Activated CD4-positive, alpha-beta T cell treated with anti-CD3 and anti-CD28 coated beads for 36 hours (primary cell): ENCODE measurements around the gene LRRC59. TPM values are rescaled to one million over a fixed set of nuclear protein-coding genes. Genes with fewer than 3 reads are reported as not detected.
"Not testable (repeated sequence)": the region's sequence is repeated elsewhere in the genome, so short reads cannot be mapped to it uniquely, and the experiment has no call there.

Experiments
- ATAC-seq: fragments of 200-7000 bp; cut with Tn5 transposase; one replicate; pipeline ENCODE4 v1.10.0; 2021; ENCODE audit warnings: mild to moderate bottlenecking, moderate library complexity
- CTCF ChIA-PET: fragments of 350-600 bp; sonication (Branson Sonifier 250); formaldehyde crosslinking; loops from one replicate; lab custom pipeline; 2021; ENCODE audit warnings: antibody characterized with exemption; lab: Charles Lee
- POLR2A ChIA-PET: fragments of 350-600 bp; sonication (Branson Sonifier 250); formaldehyde crosslinking; loops from one replicate; lab custom pipeline; 2021; ENCODE audit warnings: antibody characterized with exemption, inconsistent platforms; lab: Charles Lee
- DNase-seq: peaks from one replicate; pipeline ENCODE4 v3.0.0-alpha.2; 2020
- H3K27ac Mint-ChIP-seq: one replicate; pipeline ENCODE4 v1.8.0; 2021; ENCODE audit warnings: mixed read lengths
- H3K27me3 Mint-ChIP-seq: one replicate; pipeline ENCODE4 v1.8.0; 2021; ENCODE audit warnings: mixed read lengths
- H3K36me3 Mint-ChIP-seq: one replicate; pipeline ENCODE4 v1.8.0; 2021; ENCODE audit warnings: low read depth, mixed read lengths
- H3K4me1 Mint-ChIP-seq: one replicate; pipeline ENCODE4 v1.8.0; 2021; ENCODE audit warnings: mixed read lengths
- H3K4me3 Mint-ChIP-seq: one replicate; pipeline ENCODE4 v1.8.0; 2021; ENCODE audit warnings: mild to moderate bottlenecking, moderate library complexity, mixed read lengths
- H3K9me3 Mint-ChIP-seq: one replicate; pipeline ENCODE4 v1.8.0; 2021; ENCODE audit warnings: low read depth, mixed read lengths
- intact Hi-C, 2 experiments: fragments of 100-400 bp; cut with DNase I in 1 of 2; cut with micrococcal nuclease in 1 of 2; formaldehyde crosslinking; loops; one replicate each; pipeline versions ENCODE4 v1.14.2 to v1.15.1; 2022 to 2024; cut with DNase I, micrococcal nuclease
- total RNA-seq, 2 experiments: library from RNA; stranded (reverse); gene quantifications; one replicate each; pipeline ENCODE4 v1.2.3, GENCODE V29; 2021

The LRRC59 gene
- total RNA-seq, 2 experiments from 2014 or later, result 74.4 to 82.7 TPM

DNA sequence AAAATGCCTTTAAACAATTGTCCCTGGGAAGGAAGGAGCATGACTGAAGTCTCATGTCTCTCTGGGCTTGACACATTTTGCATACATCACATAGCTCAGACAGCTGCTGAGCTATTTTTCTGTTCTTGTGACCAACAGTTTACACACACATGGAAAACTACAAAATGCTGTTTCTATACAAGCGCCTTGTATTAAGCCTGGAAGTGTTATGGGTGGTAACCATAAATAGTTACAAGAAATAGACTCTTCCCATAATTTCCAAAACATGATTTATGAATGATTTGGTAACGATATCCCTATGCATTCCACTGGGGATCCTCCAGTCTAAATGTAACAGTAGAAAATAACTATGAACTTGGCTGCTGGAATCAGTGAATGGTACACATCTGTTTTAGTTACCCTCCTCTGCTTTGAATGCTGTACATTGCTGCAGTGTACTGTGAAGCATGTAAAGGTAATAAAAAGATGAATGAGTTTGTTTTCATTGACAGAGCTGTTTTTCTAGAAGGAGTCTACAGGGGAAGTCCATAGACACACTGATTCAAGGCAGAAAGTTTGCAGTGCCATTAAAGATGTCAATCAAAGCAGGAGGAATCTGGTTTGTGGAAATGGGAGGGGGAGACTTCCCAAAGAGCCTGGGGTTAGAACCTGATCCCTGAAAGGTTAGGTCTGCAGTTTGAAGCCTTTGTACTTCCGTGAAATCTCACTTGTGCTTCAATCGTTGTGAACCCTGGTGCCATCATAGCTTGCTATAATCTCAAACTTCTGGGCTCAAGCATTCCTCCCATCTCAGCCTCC, 33.7 kb upstream of the LRRC59 start:
- H3K27ac Mint-ChIP-seq, result no peak overlapping the region
- CTCF ChIA-PET, result interaction anchor here (0.6 to 2.0 kb wide), 5 partner anchors 15 to 376 kb away, joined by 3 to 6 read pairs (median 4); partner anchors contain the start of gene LRRC59
- H3K36me3 Mint-ChIP-seq, result no peaks in the 10 kb centered on the region
- H3K4me3 Mint-ChIP-seq, result no peak overlapping the region
- ATAC-seq (no peak), DNase-seq (no peak)
- H3K4me1 Mint-ChIP-seq, result peaks cover 14% of the 10 kb centered on the region
- intact Hi-C loops, result no loop called here
- H3K27me3 Mint-ChIP-seq, result no peaks in the 10 kb centered on the region
- POLR2A ChIA-PET, result no interaction called here
- H3K9me3 Mint-ChIP-seq, result no peaks in the 10 kb centered on the region

DNA sequence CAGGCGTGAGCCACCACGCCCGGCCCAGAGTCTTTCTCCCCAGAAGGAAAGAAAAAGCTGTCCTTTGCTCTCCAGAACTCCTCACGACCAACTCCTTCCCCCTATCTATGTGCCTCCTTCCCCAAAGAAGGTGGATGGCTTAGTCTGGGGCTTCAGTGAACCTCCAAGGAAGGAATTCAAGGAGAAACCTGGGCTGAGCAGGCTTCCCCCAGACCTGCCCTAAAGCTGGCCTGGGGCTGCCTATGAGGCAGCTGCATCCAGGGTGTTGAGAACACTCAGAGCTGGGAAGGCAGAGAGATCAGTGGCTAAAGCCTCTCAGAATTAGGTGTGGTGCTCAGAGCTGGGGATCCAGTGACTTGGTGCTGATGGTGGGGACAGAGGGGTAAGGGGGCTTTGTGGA, 32.5 kb upstream of the LRRC59 start:
- DNase-seq, result no peak
- Mint-ChIP-seq H3K4me3 (no peak overlapping the region), H3K27me3 (no peaks in the 10 kb centered on the region), H3K27ac (no peak overlapping the region), H3K4me1 (peaks cover 20% of the 10 kb centered on the region), H3K9me3 (no peaks in the 10 kb centered on the region), H3K36me3 (no peaks in the 10 kb centered on the region)
- ATAC-seq, result no peak
- intact Hi-C loops, result no loop called here
- POLR2A ChIA-PET, result interaction anchor here (0.6 kb wide), 1 partner anchor 52 kb away, joined by 3 read pairs; no protein-coding TSS in a partner anchor
- CTCF ChIA-PET, result interaction anchor here (0.7 to 1.3 kb wide), 3 partner anchors 14 to 453 kb away, joined by 3 to 4 read pairs (median 3); no protein-coding TSS in a partner anchor

DNA sequence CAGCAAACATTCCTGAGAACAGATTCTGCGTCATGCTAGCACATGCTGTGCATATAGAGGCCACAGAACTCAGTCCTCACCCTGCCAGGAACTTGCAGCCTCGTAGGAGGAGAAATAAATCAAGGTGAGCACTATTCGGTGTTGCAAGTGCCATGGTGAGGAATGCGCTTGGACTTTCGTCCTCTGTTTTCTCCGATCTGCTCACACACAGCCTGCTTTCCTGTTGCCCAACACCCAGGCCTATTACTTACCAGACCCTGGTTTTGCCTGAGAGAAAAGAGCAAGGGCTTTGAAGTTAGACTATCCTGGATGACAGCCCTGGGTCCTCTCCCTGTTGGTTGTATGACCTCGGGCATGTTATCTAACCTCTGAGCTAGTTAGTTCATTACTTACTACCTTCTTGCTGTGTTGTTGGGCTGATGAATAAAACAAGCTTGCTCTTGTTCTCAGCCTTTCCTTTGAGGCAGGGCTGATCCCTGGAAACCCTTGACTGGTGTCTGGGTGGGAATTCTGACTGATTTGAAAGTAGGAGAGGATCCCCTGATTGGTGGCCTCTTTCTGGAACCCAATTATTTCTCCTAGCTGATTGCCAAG, 31.6 kb upstream of the LRRC59 start:
- POLR2A ChIA-PET, result no interaction called here
- intact Hi-C loops, result no loop called here
- Mint-ChIP-seq H3K36me3 (no peaks in the 10 kb centered on the region), H3K9me3 (no peaks in the 10 kb centered on the region), H3K4me3 (no peak overlapping the region), H3K4me1 (peaks cover 20% of the 10 kb centered on the region), H3K27me3 (no peaks in the 10 kb centered on the region), H3K27ac (no peak overlapping the region)
- ATAC-seq (no peak), DNase-seq (no peak)
- CTCF ChIA-PET, result interaction anchor here (0.6 to 4.1 kb wide), 3 partner anchors 32 to 454 kb away, joined by 3 to 22 read pairs (median 3); partner anchors contain the start of gene LRRC59

DNA sequence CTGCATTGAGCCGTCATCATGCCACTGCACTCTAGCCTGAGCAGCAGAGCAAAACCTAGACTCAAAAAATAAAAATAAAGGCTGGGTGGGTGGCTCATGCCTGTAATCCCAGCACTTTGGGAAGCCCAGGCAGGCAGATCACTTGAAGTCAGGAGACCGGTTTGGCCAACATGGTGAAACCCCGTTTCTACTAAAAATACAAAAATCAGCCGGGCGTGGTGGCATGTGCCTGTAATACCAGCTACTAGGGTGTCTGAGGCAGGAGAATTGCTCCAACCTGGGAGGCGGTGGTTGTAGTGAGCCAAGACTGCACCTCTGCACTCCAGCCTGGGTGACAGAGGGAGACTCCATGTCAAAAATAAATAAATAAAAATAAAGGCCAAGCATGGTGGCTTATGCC, 30.8 kb upstream of the LRRC59 start:
- H3K36me3 Mint-ChIP-seq, ATAC-seq, H3K4me3 Mint-ChIP-seq, H3K9me3 Mint-ChIP-seq, intact Hi-C loops, H3K27me3 Mint-ChIP-seq, DNase-seq, H3K27ac Mint-ChIP-seq: not testable (repeated sequence)
- peaks cover 20% of the 10 kb centered on the region for H3K4me1 Mint-ChIP-seq
- POLR2A ChIA-PET, result interaction anchor here (0.7 kb wide), 1 partner anchor 132 kb away, joined by 3 read pairs; no protein-coding TSS in a partner anchor
- CTCF ChIA-PET, result interaction anchor here (0.6 to 4.1 kb wide), 2 partner anchors 31 to 39 kb away, joined by 3 to 22 read pairs; partner anchors contain the start of gene LRRC59

DNA sequence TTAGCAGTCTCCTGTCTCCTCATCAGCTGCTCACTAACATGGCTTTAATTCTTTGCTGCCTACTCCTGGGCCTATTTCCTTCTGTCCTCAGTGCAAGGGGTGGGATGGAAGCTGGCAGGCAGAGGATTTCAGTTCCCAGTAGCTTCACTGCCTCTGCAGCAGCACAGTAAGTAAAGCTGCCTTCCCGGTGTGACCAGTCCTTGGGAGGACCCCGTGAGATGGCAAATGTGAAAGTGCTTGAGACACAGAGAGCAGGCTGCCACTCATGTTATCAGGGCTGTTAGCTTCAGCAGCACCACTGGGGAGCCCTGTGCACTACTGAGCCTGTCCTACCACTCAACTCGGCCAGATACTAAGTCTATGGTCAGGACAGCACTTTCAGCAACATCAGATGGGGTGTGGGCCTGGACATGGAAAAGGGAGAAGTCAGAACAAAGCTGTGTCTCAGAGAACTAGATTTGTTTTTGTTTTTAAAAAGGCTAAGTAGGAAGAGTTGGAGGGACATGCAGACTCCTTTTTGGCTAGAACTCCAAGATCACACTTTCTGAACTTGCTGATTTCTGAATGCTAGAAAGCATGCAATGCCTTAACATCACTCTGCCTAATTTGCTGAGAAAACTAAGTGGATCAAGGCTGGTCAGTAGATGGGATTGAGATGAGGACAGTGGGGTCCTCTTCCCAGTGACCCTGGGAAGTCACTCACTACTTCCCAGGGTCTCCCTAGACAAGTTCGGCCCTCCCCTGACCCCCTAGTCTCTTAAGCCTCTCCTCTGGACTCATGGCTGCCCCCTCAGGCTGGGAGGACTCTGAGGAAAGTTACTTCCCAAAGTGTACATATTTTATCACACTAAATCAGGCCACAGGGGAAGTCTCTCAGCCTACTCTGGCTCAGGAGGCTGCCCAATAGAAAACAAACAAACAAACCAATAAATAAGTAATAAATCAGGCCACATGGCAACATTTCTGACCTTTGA, 29.8 kb upstream of the LRRC59 start:
- no peaks in the 10 kb centered on the region for H3K27me3 Mint-ChIP-seq
- ChIA-PET CTCF (interaction anchor here (0.6 to 4.1 kb wide), 6 partner anchors 9 to 741 kb away, joined by 3 to 22 read pairs (median 4); partner anchors contain the start of genes COL1A1 and LRRC59), POLR2A (interaction anchor here (0.6 to 0.7 kb wide), 2 partner anchors 84 to 133 kb away, joined by 3 to 8 read pairs; no protein-coding TSS in a partner anchor)
- DNase-seq, result peak; percentile 46
- no peaks in the 10 kb centered on the region for H3K9me3 Mint-ChIP-seq
- peak; percentile 48 for ATAC-seq
- H3K27ac Mint-ChIP-seq, result peak overlapping the region; percentile 48
- intact Hi-C loops, result loop anchor here in 1 of 2 experiments (1.0 to 2.0 kb wide), 4 partner anchors 30 to 280 kb away; partner anchors contain the start of genes ANKRD40, EME1, LRRC59 and MRPL27
- H3K4me3 Mint-ChIP-seq, result peak overlapping the region; percentile 76
- peaks cover 23% of the 10 kb centered on the region for H3K4me1 Mint-ChIP-seq
- no peaks in the 10 kb centered on the region for H3K36me3 Mint-ChIP-seq

DNA sequence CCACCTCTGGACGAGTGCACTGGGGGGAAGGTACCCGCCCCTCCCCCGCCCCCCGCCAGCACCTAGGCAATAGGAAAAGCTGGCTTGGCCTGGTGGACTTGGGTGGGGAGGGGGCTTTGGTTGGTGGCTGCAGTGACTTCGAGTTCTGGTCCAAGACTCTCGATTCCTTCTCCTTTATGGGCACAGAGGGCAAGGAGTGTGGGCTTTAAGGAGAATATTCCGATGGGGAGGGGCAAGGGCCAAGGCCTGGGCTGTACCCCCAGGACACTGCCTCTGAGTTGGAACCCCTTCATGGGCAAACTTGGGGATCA, 29.1 kb upstream of the LRRC59 start:
- H3K27me3 Mint-ChIP-seq, result no peaks in the 10 kb centered on the region
- no peaks in the 10 kb centered on the region for H3K9me3 Mint-ChIP-seq
- POLR2A ChIA-PET, result interaction anchor here (0.6 kb wide), 1 partner anchor 83 kb away, joined by 8 read pairs; no protein-coding TSS in a partner anchor
- H3K36me3 Mint-ChIP-seq, result no peaks in the 10 kb centered on the region
- intact Hi-C loops, result loop anchor here in 1 of 2 experiments (1.0 to 2.0 kb wide), 4 partner anchors 29 to 280 kb away; partner anchors contain the start of genes ANKRD40, EME1, LRRC59 and MRPL27
- peak overlapping the region; percentile 76 for H3K4me3 Mint-ChIP-seq
- CTCF ChIA-PET, result interaction anchor here (0.6 to 4.1 kb wide), 4 partner anchors 29 to 742 kb away, joined by 3 to 22 read pairs (median 6); partner anchors contain the start of genes COL1A1 and LRRC59
- no peak for ATAC-seq
- DNase-seq, result no peak
- H3K4me1 Mint-ChIP-seq, result peaks cover 27% of the 10 kb centered on the region
- H3K27ac Mint-ChIP-seq, result peak overlapping the region; percentile 48

DNA sequence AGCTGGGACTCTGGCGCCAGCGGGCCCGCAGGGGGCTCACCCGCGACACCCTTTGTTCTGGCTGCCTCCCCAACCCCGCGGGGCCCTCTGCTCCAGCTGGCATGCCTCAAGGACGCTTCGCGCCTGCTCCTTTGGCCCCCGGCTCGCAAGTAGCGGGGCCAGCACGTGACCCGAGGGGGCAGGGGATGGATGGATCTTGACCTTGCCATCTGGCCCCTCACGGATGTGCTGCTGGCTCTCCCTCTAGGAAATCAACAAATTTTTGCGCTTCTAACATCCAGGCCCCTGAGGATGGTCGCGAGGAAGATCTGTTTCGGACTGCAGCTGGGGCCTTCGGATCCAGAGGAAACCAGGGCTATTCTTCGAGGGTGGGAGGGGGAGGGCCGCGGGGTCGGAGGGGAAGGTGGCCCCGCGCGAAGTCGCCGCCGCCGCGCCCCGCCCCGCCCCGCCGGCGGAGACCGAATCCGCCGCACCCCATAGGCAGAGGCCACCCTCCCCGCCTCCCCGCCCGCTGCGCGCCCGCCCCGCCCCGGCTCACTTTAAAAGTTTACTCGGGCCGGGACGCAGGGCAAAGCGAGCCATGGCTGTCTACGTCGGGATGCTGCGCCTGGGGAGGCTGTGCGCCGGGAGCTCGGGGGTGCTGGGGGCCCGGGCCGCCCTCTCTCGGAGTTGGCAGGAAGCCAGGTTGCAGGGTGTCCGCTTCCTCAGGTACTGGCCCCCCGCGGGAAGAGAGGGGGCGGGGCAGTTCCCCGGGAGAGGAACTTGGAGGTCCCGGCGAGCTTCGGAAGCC, 28.6 kb upstream of the LRRC59 start, which contains the start of gene ACSF2:
ACSF2 (plus strand) TSS at position 537 of the 790 bp plus-strand sequence; CDS start at position 581, 44 bp downstream.
- peaks cover 32% of the 10 kb centered on the region for H3K4me1 Mint-ChIP-seq
- H3K27ac Mint-ChIP-seq, result peak within 1 kb of the TSS; percentile 70
- peak; percentile 84 for ATAC-seq
- POLR2A ChIA-PET, result no interaction called here
- H3K9me3 Mint-ChIP-seq, result no peaks in the 10 kb centered on the region
- intact Hi-C loops, result loop anchor here in 1 of 2 experiments (1.0 to 2.0 kb wide), 4 partner anchors 29 to 281 kb away; partner anchors contain the start of genes ANKRD40, EME1, LRRC59 and MRPL27
- CTCF ChIA-PET, result interaction anchor here (0.6 to 4.1 kb wide), 6 partner anchors 9 to 519 kb away, joined by 3 to 22 read pairs (median 3); partner anchors contain the start of genes COL1A1 and LRRC59
- H3K4me3 Mint-ChIP-seq, result peak within 1 kb of the TSS; percentile 76
- peak; percentile 86 for DNase-seq
- H3K36me3 Mint-ChIP-seq, result no peaks in the 10 kb centered on the region
- H3K27me3 Mint-ChIP-seq, result no peaks in the 10 kb centered on the region

DNA sequence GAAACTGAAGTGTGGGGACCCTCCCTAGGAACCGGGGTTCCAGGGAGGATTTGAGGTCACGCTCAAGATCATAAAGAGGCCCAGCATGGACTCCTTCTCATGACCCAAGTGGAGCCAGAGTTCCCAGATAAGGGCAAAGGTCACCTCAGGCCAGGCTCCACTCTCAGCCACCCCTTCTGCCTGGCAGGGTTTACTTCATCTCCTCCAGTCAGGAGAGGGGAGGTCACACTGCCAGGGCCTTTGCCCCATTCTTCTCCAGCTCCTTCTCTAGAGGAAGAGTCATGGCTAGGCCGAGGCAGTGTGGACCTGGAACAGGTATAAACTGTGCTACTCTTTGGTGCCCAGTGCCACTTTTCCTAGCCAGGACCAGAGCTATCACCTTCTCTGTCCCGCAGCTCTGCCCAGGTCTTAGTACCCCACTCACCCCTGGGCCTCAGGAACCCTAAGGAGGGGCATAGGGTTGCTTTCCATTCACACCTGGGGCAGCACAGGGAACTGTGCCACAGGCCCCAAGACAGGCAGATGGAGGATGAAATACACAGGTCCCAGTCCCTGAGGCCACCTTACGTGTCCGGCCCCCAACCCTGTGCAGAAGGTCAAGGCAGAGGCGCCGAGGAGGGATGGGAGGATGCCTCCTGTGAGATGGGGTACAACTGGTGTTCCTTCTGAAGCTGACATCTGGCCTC, 27.8 kb upstream of the LRRC59 start:
- no peaks in the 10 kb centered on the region for H3K9me3 Mint-ChIP-seq
- ATAC-seq (no peak), DNase-seq (no peak)
- peaks cover 35% of the 10 kb centered on the region for H3K4me1 Mint-ChIP-seq
- no peaks in the 10 kb centered on the region for H3K27me3 Mint-ChIP-seq
- CTCF ChIA-PET, result interaction anchor here (0.6 to 4.1 kb wide), 3 partner anchors 10 to 28 kb away, joined by 3 to 22 read pairs (median 3); partner anchors contain the start of gene LRRC59
- no peaks in the 10 kb centered on the region for H3K36me3 Mint-ChIP-seq
- peak overlapping the region; percentile 76 for H3K4me3 Mint-ChIP-seq
- intact Hi-C loops, result no loop called here
- H3K27ac Mint-ChIP-seq, result peak overlapping the region; percentile 18
- POLR2A ChIA-PET, result interaction anchor here (0.6 kb wide), 1 partner anchor 27 kb away, joined by 4 read pairs; the partner anchor contains the start of gene LRRC59

DNA sequence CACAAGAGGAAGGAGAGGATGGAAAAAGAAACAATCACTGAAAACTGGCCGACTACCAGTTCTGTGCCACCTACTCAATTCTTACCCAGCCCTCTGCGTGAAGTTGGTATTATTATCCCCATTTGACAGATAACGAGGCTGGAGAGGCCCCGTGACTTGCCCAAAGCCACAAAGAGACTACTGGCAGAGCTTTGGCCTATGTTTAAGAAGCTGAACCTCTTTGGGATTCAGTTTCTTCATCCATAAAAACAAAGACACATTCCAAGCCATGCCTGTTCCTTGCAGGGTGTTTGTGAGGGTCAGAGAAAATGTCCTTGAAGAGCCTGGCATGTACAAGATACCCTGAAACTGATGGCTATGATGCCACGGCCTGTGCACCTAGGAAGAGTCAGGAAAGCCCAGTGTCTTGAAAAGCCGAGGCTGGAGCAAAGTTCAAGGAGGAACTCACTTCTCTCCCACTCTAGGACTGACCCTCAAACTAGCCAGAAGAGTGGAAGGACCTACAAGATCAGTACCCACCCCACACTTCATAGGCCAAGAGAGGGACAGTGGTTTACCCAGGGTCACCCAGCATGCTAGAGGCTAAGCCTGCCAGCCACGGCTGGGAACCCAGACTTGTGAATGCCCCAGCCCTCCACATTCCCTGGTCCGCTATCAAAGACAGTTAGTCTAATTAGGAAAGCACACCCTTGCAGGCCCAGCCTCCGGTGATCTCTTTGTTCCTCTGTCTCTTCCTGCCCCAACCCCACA, 27.1 kb upstream of the LRRC59 start:
- Mint-ChIP-seq H3K36me3 (no peaks in the 10 kb centered on the region), H3K4me1 (peaks cover 35% of the 10 kb centered on the region), H3K27me3 (no peaks in the 10 kb centered on the region), H3K27ac (no peak overlapping the region), H3K4me3 (no peak overlapping the region), H3K9me3 (no peaks in the 10 kb centered on the region)
- CTCF ChIA-PET, result no interaction called here
- ATAC-seq, result no peak
- DNase-seq, result no peak
- intact Hi-C loops, result no loop called here
- POLR2A ChIA-PET, result interaction anchor here (0.6 kb wide), 1 partner anchor 27 kb away, joined by 4 read pairs; the partner anchor contains the start of gene LRRC59
